ENCODE data around the gene ZNF81.

- no peak for TF ChIP-seq CTCF (IDR thresholded peaks at IDR 0.05)
- TF ChIP-seq POLR2A (IDR thresholded peaks at IDR 0.05): no peak
Measured at GRCh38 chrX:47915886-47916493, 79.3 kb downstream of the ZNF81 start.
